ENCODE data around the gene NHLH1. TPM values are rescaled to one million over a fixed set of nuclear protein-coding genes. Genes with fewer than 3 reads are reported as not detected.

NHLH1 gene
- total and polyA plus RNA-seq, 10 of the 15 experiments (the other 5 are each of a cell fraction or from before 2014, with no cell fraction given) = 0.22 to 0.98 (median 0.43) TPM; not detected in 1

- ATAC-seq = no peak
- Histone ChIP-seq H3K4me2 (ENCODE audit: control insufficient read depth, insufficient read depth) (no peak overlapping the region; the same call in 1 of the 2 replicates), H3K9me3 (replicated peaks; ENCODE audit: control insufficient read depth, insufficient read depth, low read length) (no peaks in the 10 kb centered on the region), H3K79me2 (ENCODE audit: control insufficient read depth, insufficient read depth, low read length) (no peaks in the 10 kb centered on the region), H3K27ac (ENCODE audit: control insufficient read depth, insufficient read depth) (no peak overlapping the region), H2AFZ (ENCODE audit: control insufficient read depth, low read depth, low read length) (no peak overlapping the region), H3K36me3 (ENCODE audit: control insufficient read depth in 2 of 2, insufficient read depth in 2 of 2, low read length in 1 of 2) (no peaks in the 10 kb centered on the region), H4K20me1 (ENCODE audit: control insufficient read depth, insufficient read depth) (no peaks in the 10 kb centered on the region), H3K9ac (ENCODE audit: control insufficient read depth, insufficient read depth, low read length) (no peak overlapping the region), H3K4me1 (ENCODE audit: control insufficient read depth, insufficient read depth, low read length) (no peaks in the 10 kb centered on the region), H3K4me3 (no peak overlapping the region), H3K27me3 (replicated peaks in 1 of 2; ENCODE audit: control insufficient read depth in 2 of 2, insufficient read depth in 2 of 2, low read length in 1 of 2) (no peaks in the 10 kb centered on the region; a peak in 1 of 4 replicates)
- FAIRE-seq = no peak
- ChIA-PET POLR2A (no interaction called here), CTCF (interaction anchor here (1.3 kb wide), 1 partner anchor 25 kb away, joined by 3 read pairs; no protein-coding TSS in a partner anchor), RAD21 (ENCODE audit: unreplicated experiment) (no interaction called here), SMC1A (ENCODE audit: uncharacterized antibody, unreplicated experiment) (no interaction called here)
- TF ChIP-seq HDAC6 (IDR thresholded peaks at IDR 0.05; ENCODE audit: unreplicated experiment) (no peak), ZBED1 (IDR thresholded peaks at IDR 0.05; ENCODE audit: borderline replicate concordance) (no peak)
- TF ChIP-seq, protein P1, sequence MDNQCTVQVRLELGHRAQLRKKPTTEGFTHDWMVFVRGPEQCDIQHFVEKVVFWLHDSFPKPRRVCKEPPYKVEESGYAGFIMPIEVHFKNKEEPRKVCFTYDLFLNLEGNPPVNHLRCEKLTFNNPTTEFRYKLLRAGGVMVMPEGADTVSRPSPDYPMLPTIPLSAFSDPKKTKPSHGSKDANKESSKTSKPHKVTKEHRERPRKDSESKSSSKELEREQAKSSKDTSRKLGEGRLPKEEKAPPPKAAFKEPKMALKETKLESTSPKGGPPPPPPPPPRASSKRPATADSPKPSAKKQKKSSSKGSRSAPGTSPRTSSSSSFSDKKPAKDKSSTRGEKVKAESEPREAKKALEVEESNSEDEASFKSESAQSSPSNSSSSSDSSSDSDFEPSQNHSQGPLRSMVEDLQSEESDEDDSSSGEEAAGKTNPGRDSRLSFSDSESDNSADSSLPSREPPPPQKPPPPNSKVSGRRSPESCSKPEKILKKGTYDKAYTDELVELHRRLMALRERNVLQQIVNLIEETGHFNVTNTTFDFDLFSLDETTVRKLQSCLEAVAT (IDR thresholded peaks at IDR 0.05) = peak; percentile 17; the same call in 1 of the 2 replicates
- intact Hi-C loops (cut with micrococcal nuclease; ENCODE audit: unreplicated experiment) (no loop called here), in situ Hi-C loops (cut with MboI) (loop anchor here (25.0 kb wide), 1 partner anchor 561 kb away; the partner anchor contains the start of gene ITLN2)
- 29% methylated on average over 7 of the region's 7 CpGs for whole genome bisulfite sequencing (ENCODE audit: insufficient coverage, insufficient replicate concordance, low lambda C conversion rate, missing lambda C conversion rate)
- DNase-seq (ENCODE audit: low read depth, low spot score) = no peak
- BruUV-seq (replicated peaks) = no TSS peak
Measured at GRCh38 chr1:160401487-160401805, 34.6 kb downstream of the NHLH1 start.

DNA sequence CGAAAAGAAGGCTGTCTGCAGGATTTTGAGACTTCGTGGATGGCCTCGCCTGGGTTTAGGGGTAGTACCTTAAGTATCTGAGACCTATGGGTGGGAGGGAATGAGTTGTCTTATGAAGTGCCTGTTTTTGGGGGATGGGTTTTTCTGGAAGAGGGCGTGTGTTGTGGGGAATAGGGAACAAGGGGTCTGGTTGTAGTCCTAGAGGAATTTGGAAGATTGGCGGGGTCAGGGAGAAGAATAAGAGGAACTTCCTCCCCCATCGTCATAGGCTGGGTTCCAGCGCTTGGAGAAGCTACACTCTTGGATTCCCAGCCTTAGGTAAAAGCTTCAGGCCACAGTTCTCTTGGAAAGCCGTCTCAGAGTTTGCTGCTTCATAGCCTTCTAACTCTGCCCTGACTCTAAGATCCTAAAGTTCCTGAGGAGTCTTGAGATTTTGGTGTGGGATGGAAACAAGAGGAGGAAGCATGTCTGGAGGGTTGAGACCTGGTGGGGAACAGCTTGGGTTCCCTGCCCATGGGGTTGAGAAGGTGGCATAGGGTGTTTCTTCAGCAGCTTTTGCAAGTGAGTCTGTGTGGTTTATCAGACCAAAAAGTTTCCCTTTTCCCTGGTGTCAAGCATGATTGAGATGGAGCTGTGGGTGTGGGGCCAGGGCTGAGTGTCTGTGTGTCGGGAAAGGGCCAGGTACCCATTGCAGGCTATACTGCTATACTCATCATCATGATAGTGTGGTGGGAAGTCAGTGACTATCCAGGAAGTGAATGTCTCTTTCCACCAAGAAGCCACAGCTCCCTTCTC lies 35.3 kb downstream of the NHLH1 start:
- CTCF ChIA-PET = no interaction called here
- RAD21 ChIA-PET (ENCODE audit: unreplicated experiment) = interaction anchor here (0.6 kb wide), 1 partner anchor 366 kb away, joined by 3 read pairs; no protein-coding TSS in a partner anchor
- no peaks in the 10 kb centered on the region; a peak in 1 of 4 replicates for H3K27me3 ChIP-seq (replicated peaks in 1 of 2; ENCODE audit: control insufficient read depth in 2 of 2, insufficient read depth in 2 of 2, low read length in 1 of 2)
- no peaks in the 10 kb centered on the region for H4K20me1 ChIP-seq (ENCODE audit: control insufficient read depth, insufficient read depth)
- H3K4me1 ChIP-seq (ENCODE audit: control insufficient read depth, insufficient read depth, low read length) = no peaks in the 10 kb centered on the region
- in situ Hi-C loops (cut with MboI) (loop anchor here (25.0 kb wide), 1 partner anchor 560 kb away; the partner anchor contains the start of gene ITLN2), intact Hi-C loops (cut with micrococcal nuclease; ENCODE audit: unreplicated experiment) (no loop called here)
- POLR2A ChIA-PET = no interaction called here
- FAIRE-seq = no peak
- no peak overlapping the region for H3K27ac ChIP-seq (ENCODE audit: control insufficient read depth, insufficient read depth)
- SMC1A ChIA-PET (ENCODE audit: uncharacterized antibody, unreplicated experiment) = interaction anchor here (1.0 to 1.4 kb wide), 2 partner anchors 26 kb away, joined by 3 to 4 read pairs; no protein-coding TSS in a partner anchor
- ATAC-seq = no peak
- no peak overlapping the region for H2AFZ ChIP-seq (ENCODE audit: control insufficient read depth, low read depth, low read length)
- no peak overlapping the region for H3K9ac ChIP-seq (ENCODE audit: control insufficient read depth, insufficient read depth, low read length)
- H3K9me3 ChIP-seq (replicated peaks; ENCODE audit: control insufficient read depth, insufficient read depth, low read length) = no peaks in the 10 kb centered on the region
- 60% methylated on average over 9 of the region's 9 CpGs for WGBS (ENCODE audit: insufficient coverage, insufficient replicate concordance, low lambda C conversion rate, missing lambda C conversion rate)
- DNase-seq (ENCODE audit: low read depth, low spot score) = no peak
- no peaks in the 10 kb centered on the region for H3K79me2 ChIP-seq (ENCODE audit: control insufficient read depth, insufficient read depth, low read length)
- TSS peak; percentile 62 for BruUV-seq (replicated peaks)
- no peaks in the 10 kb centered on the region for H3K36me3 ChIP-seq (ENCODE audit: control insufficient read depth in 2 of 2, insufficient read depth in 2 of 2, low read length in 1 of 2)
- no peak overlapping the region for H3K4me3 ChIP-seq
- no peak overlapping the region for H3K4me2 ChIP-seq (ENCODE audit: control insufficient read depth, insufficient read depth)
- TF ChIP-seq PBX3 (IDR thresholded peaks at IDR 0.05; ENCODE audit: insufficient replicate concordance, low read depth, low read length) (no peak), SMAD5 (IDR thresholded peaks at IDR 0.05; ENCODE audit: low read depth) (no peak), YBX1 (IDR thresholded peaks at IDR 0.05) (no peak), JUND (IDR thresholded peaks at IDR 0.05; ENCODE audit: low read depth, low read length) (no peak), TCF3 (IDR thresholded peaks at IDR 0.05; ENCODE audit: borderline replicate concordance, insufficient read depth, low read depth, low read length) (no peak)
- TF ChIP-seq, protein P2, sequence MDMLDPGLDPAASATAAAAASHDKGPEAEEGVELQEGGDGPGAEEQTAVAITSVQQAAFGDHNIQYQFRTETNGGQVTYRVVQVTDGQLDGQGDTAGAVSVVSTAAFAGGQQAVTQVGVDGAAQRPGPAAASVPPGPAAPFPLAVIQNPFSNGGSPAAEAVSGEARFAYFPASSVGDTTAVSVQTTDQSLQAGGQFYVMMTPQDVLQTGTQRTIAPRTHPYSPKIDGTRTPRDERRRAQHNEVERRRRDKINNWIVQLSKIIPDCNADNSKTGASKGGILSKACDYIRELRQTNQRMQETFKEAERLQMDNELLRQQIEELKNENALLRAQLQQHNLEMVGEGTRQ (IDR thresholded peaks at IDR 0.05; ENCODE audit: borderline replicate concordance, low read depth, low read length) = no peak
- TF ChIP-seq, protein P3, sequence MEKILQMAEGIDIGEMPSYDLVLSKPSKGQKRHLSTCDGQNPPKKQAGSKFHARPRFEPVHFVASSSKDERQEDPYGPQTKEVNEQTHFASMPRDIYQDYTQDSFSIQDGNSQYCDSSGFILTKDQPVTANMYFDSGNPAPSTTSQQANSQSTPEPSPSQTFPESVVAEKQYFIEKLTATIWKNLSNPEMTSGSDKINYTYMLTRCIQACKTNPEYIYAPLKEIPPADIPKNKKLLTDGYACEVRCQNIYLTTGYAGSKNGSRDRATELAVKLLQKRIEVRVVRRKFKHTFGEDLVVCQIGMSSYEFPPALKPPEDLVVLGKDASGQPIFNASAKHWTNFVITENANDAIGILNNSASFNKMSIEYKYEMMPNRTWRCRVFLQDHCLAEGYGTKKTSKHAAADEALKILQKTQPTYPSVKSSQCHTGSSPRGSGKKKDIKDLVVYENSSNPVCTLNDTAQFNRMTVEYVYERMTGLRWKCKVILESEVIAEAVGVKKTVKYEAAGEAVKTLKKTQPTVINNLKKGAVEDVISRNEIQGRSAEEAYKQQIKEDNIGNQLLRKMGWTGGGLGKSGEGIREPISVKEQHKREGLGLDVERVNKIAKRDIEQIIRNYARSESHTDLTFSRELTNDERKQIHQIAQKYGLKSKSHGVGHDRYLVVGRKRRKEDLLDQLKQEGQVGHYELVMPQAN (conservative IDR thresholded peaks at IDR 0.05) = no peak
